ENCODE results near the gene DTNA. TPM values are rescaled to one million over a fixed set of nuclear protein-coding genes. Genes with fewer than 3 reads are reported as not detected.

DTNA gene
- total and polyA plus RNA-seq, 2 donors from 2014 or later, result 6.2 to 22.3 TPM

- DNase-seq (no peak), FAIRE-seq (no peak)
- Histone ChIP-seq H3K9me3 (ENCODE audit: control insufficient read depth in 2 of 3, insufficient read depth in 1 of 3, low read length in 3 of 3) (no peaks in the 10 kb centered on the region), H3K9ac (ENCODE audit: low read length in 3 of 3) (no peak overlapping the region), H3K4me1 (ENCODE audit: control insufficient read depth in 2 of 3, insufficient read depth in 2 of 3, low read depth in 1 of 3, low read length in 3 of 3) (no peaks in the 10 kb centered on the region), H3K4me3 (ENCODE audit: low read length in 3 of 3) (no peak overlapping the region), H3K27me3 (ENCODE audit: control insufficient read depth, insufficient read depth, low read length) (no peaks in the 10 kb centered on the region), H3K27ac (ENCODE audit: low read depth in 2 of 2, low read length in 2 of 2) (no peak overlapping the region), H3K36me3 (ENCODE audit: control insufficient read depth in 2 of 3, insufficient read depth in 3 of 3, low read length in 3 of 3) (no peaks in the 10 kb centered on the region)
- intact Hi-C loops (cut with DNase I), result no loop called here
- TF ChIP-seq CTCF (IDR thresholded peaks at IDR 0.05; ENCODE audit: borderline replicate concordance, extremely low read depth, insufficient read depth), result no peak
Observed at GRCh38 chr18:34858188-34858587, 148.1 kb downstream of the DTNA start.

GRCh38 chr18:34859496-34859895 is 149.4 kb downstream of the DTNA start:
- Histone ChIP-seq H3K27me3 (ENCODE audit: control insufficient read depth, insufficient read depth, low read length) (no peaks in the 10 kb centered on the region), H3K36me3 (ENCODE audit: control insufficient read depth in 2 of 3, insufficient read depth in 3 of 3, low read length in 3 of 3) (no peaks in the 10 kb centered on the region), H3K4me3 (ENCODE audit: low read length in 3 of 3) (no peak overlapping the region), H3K27ac (ENCODE audit: low read depth in 2 of 2, low read length in 2 of 2) (no peak overlapping the region), H3K4me1 (ENCODE audit: control insufficient read depth in 2 of 3, insufficient read depth in 2 of 3, low read depth in 1 of 3, low read length in 3 of 3) (no peaks in the 10 kb centered on the region), H3K9ac (ENCODE audit: low read length in 3 of 3) (no peak overlapping the region), H3K9me3 (ENCODE audit: control insufficient read depth in 2 of 3, insufficient read depth in 1 of 3, low read length in 3 of 3) (no peaks in the 10 kb centered on the region)
- no peak for TF ChIP-seq CTCF (IDR thresholded peaks at IDR 0.05; ENCODE audit: borderline replicate concordance, extremely low read depth, insufficient read depth)
- DNase-seq, result peak in 1 of 5 donors; percentile 2
- intact Hi-C loops (cut with DNase I), result no loop called here
- FAIRE-seq, result no peak

- no peaks in the 10 kb centered on the region for H3K9me3 ChIP-seq (ENCODE audit: control insufficient read depth in 2 of 3, insufficient read depth in 1 of 3, low read length in 3 of 3)
- no peaks in the 10 kb centered on the region for H3K27me3 ChIP-seq (ENCODE audit: control insufficient read depth, insufficient read depth, low read length)
- H3K36me3 ChIP-seq (ENCODE audit: control insufficient read depth in 2 of 3, insufficient read depth in 3 of 3, low read length in 3 of 3), result no peaks in the 10 kb centered on the region
- intact Hi-C loops (cut with DNase I), result no loop called here
- no peak for TF ChIP-seq CTCF (IDR thresholded peaks at IDR 0.05; ENCODE audit: borderline replicate concordance, extremely low read depth, insufficient read depth)
- no peak overlapping the region for H3K4me3 ChIP-seq (ENCODE audit: low read length in 3 of 3)
- no peak for DNase-seq
- no peak overlapping the region for H3K9ac ChIP-seq (ENCODE audit: low read length in 3 of 3)
- H3K27ac ChIP-seq (ENCODE audit: low read depth in 2 of 2, low read length in 2 of 2), result no peak overlapping the region
- FAIRE-seq, result no peak
- H3K4me1 ChIP-seq (ENCODE audit: control insufficient read depth in 2 of 3, insufficient read depth in 2 of 3, low read depth in 1 of 3, low read length in 3 of 3), result no peaks in the 10 kb centered on the region
Observed at GRCh38 chr18:34862561-34862960, 152.5 kb downstream of the DTNA start.

GRCh38 chr18:34863702-34864101 is 153.6 kb downstream of the DTNA start:
- no peak overlapping the region for H3K9ac ChIP-seq (ENCODE audit: low read length in 3 of 3)
- H3K27me3 ChIP-seq (ENCODE audit: control insufficient read depth, insufficient read depth, low read length), result no peaks in the 10 kb centered on the region
- FAIRE-seq (no peak), DNase-seq (no peak)
- no peak overlapping the region for H3K4me3 ChIP-seq (ENCODE audit: low read length in 3 of 3)
- intact Hi-C loops (cut with DNase I), result no loop called here
- no peaks in the 10 kb centered on the region for H3K36me3 ChIP-seq (ENCODE audit: control insufficient read depth in 2 of 3, insufficient read depth in 3 of 3, low read length in 3 of 3)
- no peak overlapping the region for H3K27ac ChIP-seq (ENCODE audit: low read depth in 2 of 2, low read length in 2 of 2)
- no peak for TF ChIP-seq CTCF (IDR thresholded peaks at IDR 0.05; ENCODE audit: borderline replicate concordance, extremely low read depth, insufficient read depth)
- H3K4me1 ChIP-seq (ENCODE audit: control insufficient read depth in 2 of 3, insufficient read depth in 2 of 3, low read depth in 1 of 3, low read length in 3 of 3), result no peaks in the 10 kb centered on the region
- no peaks in the 10 kb centered on the region for H3K9me3 ChIP-seq (ENCODE audit: control insufficient read depth in 2 of 3, insufficient read depth in 1 of 3, low read length in 3 of 3)
